ENCODE measurements around the gene ZNF576. TPM values are rescaled to one million over a fixed set of nuclear protein-coding genes. Genes with fewer than 3 reads are reported as not detected.

Gene ZNF576
- total and polyA plus RNA-seq, 2 experiments from 2014 or later: 5.9 to 16.9 TPM

DNA sequence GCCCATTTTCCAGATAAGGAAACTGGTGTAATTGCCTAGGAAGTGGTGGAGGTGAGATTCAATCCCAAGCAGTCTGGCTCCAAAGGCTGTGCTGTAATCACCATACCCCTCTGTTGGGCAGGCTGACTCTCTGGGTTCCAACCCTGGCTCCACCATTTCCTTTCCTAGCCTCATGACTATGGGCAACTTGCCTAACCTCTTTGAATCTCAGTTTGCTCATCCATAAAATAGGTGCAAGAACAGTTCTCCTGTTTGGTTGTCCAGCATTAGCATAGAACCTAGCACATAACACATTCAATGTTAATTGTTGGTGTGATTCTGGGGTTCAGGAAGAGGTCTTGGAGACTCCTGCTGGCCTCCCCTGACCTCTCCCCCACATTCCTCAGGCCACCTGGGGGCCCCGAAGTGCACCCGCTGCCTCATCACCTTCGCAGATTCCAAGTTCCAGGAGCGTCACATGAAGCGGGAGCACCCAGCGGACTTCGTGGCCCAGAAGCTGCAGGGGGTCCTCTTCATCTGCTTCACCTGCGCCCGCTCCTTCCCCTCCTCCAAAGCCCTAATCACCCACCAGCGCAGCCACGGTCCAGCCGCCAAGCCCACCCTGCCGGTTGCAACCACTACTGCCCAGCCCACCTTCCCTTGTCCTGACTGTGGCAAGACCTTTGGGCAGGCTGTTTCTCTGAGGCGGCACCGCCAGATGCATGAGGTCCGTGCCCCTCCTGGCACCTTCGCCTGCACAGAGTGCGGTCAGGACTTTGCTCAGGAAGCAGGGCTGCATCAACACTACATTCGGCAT lies 2.2 kb downstream of the ZNF576 start:
- Histone ChIP-seq H3K4me3 (no peak overlapping the region), H4K20me1 (replicated peaks; ENCODE audit: insufficient read depth) (peaks cover 8% of the 10 kb centered on the region; the same call in 1 of the 2 replicates), H2AFZ (no peak overlapping the region), H3K4me2 (no peak overlapping the region), H3K27me3 (ENCODE audit: insufficient read depth) (no peaks in the 10 kb centered on the region), H3K27ac (ENCODE audit: low read depth) (no peak overlapping the region), H3K9me2 (ENCODE audit: insufficient read depth) (no peaks in the 10 kb centered on the region), H3K79me2 (replicated peaks; ENCODE audit: insufficient read depth) (peaks cover 23% of the 10 kb centered on the region), H3K4me1 (ENCODE audit: insufficient read depth) (peaks cover 10% of the 10 kb centered on the region), H3F3A (replicated peaks; ENCODE audit: low read depth) (0 out of 2 replicates have a peak, but pooled peaks cover 11% of the 10 kb centered on the region), H3K36me3 (ENCODE audit: insufficient read depth) (peaks cover 7% of the 10 kb centered on the region; the same call in 1 of the 2 replicates)
- peaks cover 9% of the 10 kb centered on the region for H3K36me3 Mint-ChIP-seq (ENCODE audit: low read depth)
- ATAC-seq (no peak), DNase-seq (ENCODE audit: low spot score) (no peak)
- H3K4me1 Mint-ChIP-seq: peaks cover 14% of the 10 kb centered on the region
- TF ChIP-seq, protein P1, sequence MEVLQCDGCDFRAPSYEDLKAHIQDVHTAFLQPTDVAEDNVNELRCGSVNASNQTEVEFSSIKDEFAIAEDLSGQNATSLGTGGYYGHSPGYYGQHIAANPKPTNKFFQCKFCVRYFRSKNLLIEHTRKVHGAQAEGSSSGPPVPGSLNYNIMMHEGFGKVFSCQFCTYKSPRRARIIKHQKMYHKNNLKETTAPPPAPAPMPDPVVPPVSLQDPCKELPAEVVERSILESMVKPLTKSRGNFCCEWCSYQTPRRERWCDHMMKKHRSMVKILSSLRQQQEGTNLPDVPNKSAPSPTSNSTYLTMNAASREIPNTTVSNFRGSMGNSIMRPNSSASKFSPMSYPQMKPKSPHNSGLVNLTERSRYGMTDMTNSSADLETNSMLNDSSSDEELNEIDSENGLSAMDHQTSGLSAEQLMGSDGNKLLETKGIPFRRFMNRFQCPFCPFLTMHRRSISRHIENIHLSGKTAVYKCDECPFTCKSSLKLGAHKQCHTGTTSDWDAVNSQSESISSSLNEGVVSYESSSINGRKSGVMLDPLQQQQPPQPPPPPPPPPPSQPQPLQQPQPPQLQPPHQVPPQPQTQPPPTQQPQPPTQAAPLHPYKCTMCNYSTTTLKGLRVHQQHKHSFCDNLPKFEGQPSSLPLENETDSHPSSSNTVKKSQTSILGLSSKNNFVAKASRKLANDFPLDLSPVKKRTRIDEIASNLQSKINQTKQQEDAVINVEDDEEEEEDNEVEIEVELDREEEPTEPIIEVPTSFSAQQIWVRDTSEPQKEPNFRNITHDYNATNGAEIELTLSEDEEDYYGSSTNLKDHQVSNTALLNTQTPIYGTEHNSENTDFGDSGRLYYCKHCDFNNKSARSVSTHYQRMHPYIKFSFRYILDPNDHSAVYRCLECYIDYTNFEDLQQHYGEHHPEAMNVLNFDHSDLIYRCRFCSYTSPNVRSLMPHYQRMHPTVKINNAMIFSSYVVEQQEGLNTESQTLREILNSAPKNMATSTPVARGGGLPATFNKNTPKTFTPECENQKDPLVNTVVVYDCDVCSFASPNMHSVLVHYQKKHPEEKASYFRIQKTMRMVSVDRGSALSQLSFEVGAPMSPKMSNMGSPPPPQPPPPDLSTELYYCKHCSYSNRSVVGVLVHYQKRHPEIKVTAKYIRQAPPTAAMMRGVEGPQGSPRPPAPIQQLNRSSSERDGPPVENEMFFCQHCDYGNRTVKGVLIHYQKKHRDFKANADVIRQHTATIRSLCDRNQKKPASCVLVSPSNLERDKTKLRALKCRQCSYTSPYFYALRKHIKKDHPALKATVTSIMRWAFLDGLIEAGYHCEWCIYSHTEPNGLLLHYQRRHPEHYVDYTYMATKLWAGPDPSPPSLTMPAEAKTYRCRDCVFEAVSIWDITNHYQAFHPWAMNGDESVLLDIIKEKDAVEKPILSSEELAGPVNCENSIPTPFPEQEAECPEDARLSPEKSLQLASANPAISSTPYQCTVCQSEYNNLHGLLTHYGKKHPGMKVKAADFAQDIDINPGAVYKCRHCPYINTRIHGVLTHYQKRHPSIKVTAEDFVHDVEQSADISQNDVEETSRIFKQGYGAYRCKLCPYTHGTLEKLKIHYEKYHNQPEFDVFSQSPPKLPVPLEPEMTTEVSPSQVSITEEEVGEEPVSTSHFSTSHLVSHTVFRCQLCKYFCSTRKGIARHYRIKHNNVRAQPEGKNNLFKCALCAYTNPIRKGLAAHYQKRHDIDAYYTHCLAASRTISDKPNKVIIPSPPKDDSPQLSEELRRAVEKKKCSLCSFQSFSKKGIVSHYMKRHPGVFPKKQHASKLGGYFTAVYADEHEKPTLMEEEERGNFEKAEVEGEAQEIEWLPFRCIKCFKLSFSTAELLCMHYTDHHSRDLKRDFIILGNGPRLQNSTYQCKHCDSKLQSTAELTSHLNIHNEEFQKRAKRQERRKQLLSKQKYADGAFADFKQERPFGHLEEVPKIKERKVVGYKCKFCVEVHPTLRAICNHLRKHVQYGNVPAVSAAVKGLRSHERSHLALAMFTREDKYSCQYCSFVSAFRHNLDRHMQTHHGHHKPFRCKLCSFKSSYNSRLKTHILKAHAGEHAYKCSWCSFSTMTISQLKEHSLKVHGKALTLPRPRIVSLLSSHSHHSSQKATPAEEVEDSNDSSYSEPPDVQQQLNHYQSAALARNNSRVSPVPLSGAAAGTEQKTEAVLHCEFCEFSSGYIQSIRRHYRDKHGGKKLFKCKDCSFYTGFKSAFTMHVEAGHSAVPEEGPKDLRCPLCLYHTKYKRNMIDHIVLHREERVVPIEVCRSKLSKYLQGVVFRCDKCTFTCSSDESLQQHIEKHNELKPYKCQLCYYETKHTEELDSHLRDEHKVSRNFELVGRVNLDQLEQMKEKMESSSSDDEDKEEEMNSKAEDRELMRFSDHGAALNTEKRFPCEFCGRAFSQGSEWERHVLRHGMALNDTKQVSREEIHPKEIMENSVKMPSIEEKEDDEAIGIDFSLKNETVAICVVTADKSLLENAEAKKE (CRISPR knock-in tag; IDR thresholded peaks at IDR 0.05): no peak
- TF ChIP-seq, protein P2, sequence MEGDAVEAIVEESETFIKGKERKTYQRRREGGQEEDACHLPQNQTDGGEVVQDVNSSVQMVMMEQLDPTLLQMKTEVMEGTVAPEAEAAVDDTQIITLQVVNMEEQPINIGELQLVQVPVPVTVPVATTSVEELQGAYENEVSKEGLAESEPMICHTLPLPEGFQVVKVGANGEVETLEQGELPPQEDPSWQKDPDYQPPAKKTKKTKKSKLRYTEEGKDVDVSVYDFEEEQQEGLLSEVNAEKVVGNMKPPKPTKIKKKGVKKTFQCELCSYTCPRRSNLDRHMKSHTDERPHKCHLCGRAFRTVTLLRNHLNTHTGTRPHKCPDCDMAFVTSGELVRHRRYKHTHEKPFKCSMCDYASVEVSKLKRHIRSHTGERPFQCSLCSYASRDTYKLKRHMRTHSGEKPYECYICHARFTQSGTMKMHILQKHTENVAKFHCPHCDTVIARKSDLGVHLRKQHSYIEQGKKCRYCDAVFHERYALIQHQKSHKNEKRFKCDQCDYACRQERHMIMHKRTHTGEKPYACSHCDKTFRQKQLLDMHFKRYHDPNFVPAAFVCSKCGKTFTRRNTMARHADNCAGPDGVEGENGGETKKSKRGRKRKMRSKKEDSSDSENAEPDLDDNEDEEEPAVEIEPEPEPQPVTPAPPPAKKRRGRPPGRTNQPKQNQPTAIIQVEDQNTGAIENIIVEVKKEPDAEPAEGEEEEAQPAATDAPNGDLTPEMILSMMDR (conservative IDR thresholded peaks at IDR 0.05; ENCODE audit: low read depth in 2 of 2): no peak
- no peak for TF ChIP-seq STAT1 (IDR thresholded peaks at IDR 0.05; ENCODE audit: unreplicated experiment)
- no peak for TF ChIP-seq ZNF331 (CRISPR knock-in tag; IDR thresholded peaks at IDR 0.05; ENCODE audit: low read depth)
- TF ChIP-seq EZH2phosphoT487 (IDR thresholded peaks at IDR 0.05; ENCODE audit: unreplicated experiment): no peak
- TF ChIP-seq, protein P3, sequence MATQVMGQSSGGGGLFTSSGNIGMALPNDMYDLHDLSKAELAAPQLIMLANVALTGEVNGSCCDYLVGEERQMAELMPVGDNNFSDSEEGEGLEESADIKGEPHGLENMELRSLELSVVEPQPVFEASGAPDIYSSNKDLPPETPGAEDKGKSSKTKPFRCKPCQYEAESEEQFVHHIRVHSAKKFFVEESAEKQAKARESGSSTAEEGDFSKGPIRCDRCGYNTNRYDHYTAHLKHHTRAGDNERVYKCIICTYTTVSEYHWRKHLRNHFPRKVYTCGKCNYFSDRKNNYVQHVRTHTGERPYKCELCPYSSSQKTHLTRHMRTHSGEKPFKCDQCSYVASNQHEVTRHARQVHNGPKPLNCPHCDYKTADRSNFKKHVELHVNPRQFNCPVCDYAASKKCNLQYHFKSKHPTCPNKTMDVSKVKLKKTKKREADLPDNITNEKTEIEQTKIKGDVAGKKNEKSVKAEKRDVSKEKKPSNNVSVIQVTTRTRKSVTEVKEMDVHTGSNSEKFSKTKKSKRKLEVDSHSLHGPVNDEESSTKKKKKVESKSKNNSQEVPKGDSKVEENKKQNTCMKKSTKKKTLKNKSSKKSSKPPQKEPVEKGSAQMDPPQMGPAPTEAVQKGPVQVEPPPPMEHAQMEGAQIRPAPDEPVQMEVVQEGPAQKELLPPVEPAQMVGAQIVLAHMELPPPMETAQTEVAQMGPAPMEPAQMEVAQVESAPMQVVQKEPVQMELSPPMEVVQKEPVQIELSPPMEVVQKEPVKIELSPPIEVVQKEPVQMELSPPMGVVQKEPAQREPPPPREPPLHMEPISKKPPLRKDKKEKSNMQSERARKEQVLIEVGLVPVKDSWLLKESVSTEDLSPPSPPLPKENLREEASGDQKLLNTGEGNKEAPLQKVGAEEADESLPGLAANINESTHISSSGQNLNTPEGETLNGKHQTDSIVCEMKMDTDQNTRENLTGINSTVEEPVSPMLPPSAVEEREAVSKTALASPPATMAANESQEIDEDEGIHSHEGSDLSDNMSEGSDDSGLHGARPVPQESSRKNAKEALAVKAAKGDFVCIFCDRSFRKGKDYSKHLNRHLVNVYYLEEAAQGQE (IDR thresholded peaks at IDR 0.05; ENCODE audit: unreplicated experiment): no peak
- no peak for TF ChIP-seq POLR2AphosphoS5 (IDR thresholded peaks at IDR 0.05; ENCODE audit: low read depth)
- no peak for TF ChIP-seq JUNB (IDR thresholded peaks at IDR 0.05; ENCODE audit: unreplicated experiment)
- H3K27ac Mint-ChIP-seq: no peak overlapping the region
- H3K27me3 Mint-ChIP-seq (ENCODE audit: insufficient read depth, low read depth, poor library complexity): peaks cover 14% of the 10 kb centered on the region
- H3K4me3 Mint-ChIP-seq: peak overlapping the region; percentile 16; the same call in 1 of the 3 replicates
- H3K9me3 Mint-ChIP-seq: peaks cover 2% of the 10 kb centered on the region; the same call in 2 of the 3 replicates

Data from GM23338 (cell line).